Activated CD8-positive, alpha-beta memory T cell treated with anti-CD3 and anti-CD28 coated beads, Interleukin-2, amount 50 U/mL, for 1 hour (primary cell): ENCODE data around the gene ZNF277.
"Not testable (repeated sequence)": the region's sequence is repeated elsewhere in the genome, so short reads cannot be mapped to it uniquely, and the experiment has no call there.

Experiments
- DNase-seq: peaks from one replicate; pipeline ENCODE4 v3.0.0-alpha.2; 2020; ENCODE audit errors: extremely low read depth

The ZNF277 gene

GRCh38 chr7:112211348-112211907, 4.9 kb downstream of the ZNF277 start:
- no peak for DNase-seq

- DNase-seq: no peak
These were observed 6.1 kb downstream of the ZNF277 start for GRCh38 chr7:112212571-112212970.

- DNase-seq: no peak
These were observed 7.2 kb downstream of the ZNF277 start for GRCh38 chr7:112213735-112214134.

- DNase-seq: no peak
These were observed 7.8 kb downstream of the ZNF277 start for GRCh38 chr7:112214268-112214667.

DNA sequence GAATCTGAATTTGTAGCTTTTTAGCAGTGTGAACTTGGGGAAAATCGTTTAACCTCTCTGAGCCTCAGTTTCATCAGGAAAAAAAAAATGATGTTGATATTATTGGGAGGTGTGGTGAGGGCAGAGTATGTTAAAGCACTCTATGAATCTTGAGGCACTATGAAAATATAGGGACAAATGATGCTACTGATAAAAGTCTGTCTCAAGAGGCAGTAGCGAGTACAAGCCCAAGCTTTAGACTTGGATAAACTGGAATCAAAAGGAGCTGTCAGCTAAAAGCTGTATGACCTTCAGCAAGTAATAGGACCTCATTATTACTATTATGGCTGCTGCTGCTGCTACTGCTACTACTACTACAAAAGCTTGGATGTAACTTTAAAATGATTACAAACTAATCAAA, 8.4 kb downstream of the ZNF277 start:
- no peak for DNase-seq

- DNase-seq: no peak
These were observed 9.3 kb downstream of the ZNF277 start for GRCh38 chr7:112215787-112216186.

- DNase-seq: no peak
These were observed 14.5 kb downstream of the ZNF277 start for GRCh38 chr7:112220877-112221434.

DNA sequence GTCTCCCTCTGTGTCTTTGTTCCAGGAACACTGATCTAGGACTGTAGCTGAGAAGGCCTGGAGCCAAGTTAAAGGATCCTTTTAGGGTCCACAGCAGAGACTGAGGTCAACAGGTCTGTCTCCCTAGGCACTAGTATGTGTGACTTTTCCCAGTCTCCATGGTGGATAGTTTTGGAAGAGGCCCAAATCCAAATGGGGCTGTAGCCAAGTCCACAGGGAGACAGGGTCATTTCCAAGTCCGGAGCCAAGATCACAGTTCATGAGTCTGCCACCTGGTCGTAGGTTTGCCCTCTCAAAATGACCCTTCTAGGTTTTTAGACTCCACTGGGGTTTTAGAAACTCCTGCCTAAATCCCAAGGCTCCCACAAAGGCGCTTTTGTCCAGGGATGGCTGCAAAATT, 16.8 kb downstream of the ZNF277 start:
- no peak for DNase-seq

DNA sequence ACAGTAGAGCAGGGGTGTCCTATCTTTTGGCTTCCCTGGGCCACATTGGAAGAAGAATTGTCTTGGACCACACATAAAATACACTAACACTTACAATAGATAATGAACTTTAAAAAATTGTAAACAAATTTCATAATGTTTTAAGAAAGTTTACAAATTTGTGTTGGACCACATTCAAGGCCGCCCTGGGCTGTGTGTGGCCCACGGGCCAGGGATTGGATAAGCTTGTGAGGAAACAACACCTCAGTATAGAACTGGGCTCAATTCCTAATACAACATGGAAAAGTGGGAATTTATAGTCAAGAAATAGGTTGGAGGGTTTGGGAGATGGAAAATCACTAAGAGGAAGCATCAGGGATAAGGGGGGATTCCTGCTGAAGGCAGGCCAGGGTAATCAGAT, 17.7 kb downstream of the ZNF277 start:
- DNase-seq: no peak

- DNase-seq: no peak
These were observed 18.5 kb downstream of the ZNF277 start for GRCh38 chr7:112225006-112225405.

- no peak for DNase-seq
These were observed 20.3 kb downstream of the ZNF277 start for GRCh38 chr7:112226701-112227276.

- DNase-seq: no peak
These were observed 22.1 kb downstream of the ZNF277 start for GRCh38 chr7:112228632-112229031.

DNA sequence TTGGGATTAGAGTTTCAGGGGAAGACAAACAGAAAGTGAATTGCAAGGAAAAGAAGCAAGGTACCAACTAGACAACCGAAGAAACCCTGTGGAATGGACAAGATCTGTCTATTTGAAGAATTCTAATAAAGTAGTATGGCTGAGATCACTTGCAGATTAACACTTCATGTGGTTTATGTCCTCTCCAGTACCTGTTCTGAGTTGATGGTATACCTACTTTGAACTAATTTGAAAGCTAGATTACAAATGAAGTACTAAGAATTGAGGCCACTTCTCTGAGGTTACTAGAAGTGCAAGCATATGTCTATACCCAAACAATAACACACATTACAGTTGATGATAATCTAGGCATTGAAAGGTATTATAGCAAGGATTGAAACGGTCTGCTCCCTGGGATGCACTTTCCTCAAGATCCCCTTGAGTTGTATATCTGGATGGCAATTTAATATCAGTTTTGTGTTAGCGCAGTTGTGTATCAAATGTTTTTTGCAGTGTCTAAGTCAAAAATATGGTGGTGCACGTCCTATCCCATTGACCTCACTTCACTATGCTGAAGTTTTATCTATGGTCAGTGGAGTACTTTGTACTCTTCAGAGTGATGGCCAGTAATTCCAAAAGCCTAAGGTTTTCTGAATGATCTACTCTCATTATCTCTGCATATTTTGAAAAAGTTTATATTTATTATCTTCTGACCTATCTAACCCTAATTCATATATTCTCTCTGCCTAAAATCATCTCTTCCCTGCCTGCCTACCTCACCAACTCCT, 25.9 kb downstream of the ZNF277 start:
- no peak for DNase-seq

DNA sequence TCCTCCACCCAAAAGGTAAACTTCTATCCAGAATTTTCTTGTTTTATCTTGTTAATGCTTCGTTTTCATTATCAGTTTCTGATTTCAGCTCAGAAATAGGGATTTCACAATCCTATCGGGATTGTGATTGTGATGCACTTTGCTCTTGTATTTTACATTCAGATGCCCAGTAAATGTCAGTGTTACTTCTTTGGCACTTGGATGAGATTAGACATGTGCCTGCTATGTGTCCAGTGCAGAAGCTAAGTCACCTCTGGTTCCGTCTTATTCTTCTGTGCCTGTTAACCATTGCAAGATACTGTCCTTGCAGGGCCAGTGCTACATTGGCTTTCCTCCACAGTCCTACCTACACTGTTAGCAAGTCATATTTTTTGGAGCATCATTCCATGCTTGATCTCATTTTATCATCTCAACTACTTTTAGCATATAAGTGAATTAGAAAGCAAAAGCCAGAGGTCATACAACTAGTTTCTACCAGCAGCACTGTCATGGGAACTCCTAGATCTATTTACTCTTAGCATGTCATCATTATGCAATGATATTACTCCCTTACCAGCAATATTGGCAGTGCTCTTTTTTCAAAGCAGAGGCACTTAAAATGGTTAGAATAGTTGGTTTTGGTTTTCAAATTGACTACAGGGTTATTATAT, 26.7 kb downstream of the ZNF277 start:
- DNase-seq: no peak

DNA sequence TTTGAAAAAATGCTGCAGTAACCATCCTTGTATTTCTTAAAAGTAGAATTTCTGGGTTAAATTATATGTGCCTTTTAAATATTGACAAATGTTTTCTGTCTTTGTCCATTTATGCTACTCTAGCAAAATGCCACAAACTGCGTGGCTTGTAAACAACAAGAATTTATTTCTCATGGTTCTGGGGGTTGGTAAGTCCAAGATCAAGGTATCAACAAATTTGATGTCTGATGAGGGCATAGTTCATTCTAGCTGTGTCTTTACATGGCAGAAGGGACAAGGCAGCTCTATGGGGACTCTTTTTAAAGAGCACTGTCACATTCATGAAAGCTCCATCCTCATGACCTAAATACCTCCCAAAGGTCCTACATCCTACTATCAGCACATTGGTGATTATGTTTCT, 27.7 kb downstream of the ZNF277 start:
- no peak for DNase-seq

GRCh38 chr7:112236597-112236996, 30.1 kb downstream of the ZNF277 start:
- DNase-seq: no peak

DNA sequence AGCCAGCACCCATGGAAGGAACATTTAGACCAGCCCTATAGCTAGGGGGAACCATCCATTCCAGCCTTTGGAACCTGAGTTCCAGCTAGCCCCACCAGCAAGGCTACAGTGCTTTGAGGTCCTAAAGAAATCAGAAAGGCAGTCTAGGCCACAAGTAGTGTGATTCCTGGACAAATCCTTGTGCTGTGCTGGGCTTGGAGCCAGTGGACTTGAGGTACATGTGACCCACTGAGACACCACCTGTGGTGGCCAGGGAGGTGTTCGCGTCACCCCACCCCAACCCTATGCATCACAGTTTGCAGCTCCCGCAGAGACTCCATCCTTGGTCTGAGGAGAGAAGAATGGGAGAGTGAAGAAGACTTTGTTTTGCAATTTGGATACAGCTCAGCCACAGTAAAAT, 31.8 kb downstream of the ZNF277 start:
- no peak for DNase-seq

DNA sequence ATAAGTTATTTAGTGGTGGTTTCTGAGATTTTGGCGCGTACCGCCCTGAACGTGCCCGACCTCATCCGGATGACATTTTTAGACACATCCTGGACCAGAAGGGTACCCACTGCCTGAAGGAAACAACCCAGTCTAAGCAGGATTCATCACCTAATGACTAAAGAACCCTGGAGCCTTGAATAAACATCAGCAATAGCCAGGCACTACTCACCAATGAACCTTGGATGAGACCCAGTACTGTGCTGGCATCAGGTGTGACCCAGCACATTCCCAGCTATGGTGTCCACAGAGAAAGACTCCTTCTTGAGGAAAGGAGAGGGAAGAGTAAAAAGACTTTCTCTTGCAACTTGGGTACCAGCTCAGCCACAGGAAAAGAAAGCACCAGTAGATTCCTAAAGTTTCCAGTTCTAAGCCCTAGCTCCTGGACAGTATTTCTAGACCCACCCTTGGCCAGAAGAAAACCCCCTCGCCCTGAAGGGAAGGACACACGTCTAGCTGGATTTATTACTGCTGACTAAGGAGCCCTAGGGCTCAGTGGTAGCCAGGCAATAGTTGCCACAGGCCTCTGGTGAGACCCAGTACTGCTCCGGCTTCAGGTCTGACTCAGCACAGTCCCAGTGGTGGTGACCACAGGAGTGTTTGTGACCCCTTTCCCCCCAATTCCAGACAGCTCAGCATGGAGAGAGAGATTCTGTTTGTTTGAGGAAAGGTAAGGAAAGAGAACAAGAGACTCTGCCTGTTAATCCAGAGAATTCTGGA, 32.5 kb downstream of the ZNF277 start:
- DNase-seq: no peak

DNA sequence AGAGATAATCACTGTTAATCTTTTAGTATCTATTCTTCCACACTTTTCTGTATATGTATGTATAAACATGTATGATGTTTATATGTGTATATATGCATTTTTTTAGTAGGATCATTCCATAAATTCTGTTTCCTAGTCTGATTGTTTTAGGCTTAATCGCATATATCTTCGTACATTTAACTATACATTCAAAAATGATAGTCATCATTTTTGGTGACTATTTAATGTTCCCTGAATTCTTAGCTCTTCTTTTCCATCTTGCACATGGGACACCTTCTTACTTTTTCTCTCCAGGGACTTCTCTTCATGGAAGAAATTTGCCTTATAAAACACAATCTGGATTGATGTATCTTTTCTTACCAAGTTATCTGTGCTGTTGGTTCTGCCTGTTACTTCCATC, 42.1 kb downstream of the ZNF277 start:
- no peak for DNase-seq

DNA sequence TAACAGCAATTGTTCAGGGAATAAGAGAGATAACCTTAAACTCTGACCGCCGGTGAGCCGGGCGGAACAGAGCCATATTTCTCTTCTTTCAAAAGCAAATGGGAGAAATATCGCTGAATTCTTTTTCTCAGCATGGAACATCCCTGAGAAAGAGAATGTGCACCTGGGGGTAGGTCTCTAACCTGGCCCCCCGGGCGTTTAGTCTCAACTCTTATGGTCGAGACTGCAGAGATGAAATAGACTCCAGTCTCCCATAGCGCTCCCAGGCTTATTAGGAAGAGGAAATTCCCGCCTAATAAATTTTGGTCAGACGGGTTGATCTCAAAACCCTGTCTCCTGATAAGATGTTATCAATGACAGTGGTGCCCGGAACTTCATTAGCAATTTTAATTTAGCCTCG, 43.5 kb downstream of the ZNF277 start:
- DNase-seq: not testable (repeated sequence)

DNA sequence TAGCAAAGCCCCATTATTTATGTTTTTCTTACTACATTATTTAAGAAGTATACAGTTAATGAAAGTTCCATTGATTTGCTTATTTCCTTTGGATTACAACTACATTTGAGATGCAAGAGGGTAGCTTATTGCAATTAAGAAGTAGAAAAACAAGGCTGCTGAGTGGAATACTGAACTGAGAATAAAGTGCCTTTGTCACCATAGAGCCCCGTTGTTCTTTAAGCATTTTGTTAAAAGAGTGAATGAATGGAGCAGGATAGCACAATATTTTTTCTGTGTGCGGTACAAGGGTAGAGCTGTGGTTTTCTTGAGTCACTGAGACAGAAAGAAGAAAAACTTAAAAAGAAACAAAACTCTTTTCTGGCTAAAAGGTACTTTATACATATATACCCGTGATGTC, 45.6 kb downstream of the ZNF277 start:
- DNase-seq: no peak

GRCh38 chr7:112252691-112253090, 46.2 kb downstream of the ZNF277 start:
- no peak for DNase-seq
